ENCODE data around the gene SPATA17.

SPATA17 gene

GRCh38 chr1:217867446-217867995 is 236.4 kb downstream of the SPATA17 start:
- H3K79me2 ChIP-seq (ENCODE audit: insufficient read depth, low read length) = no peaks in the 10 kb centered on the region
- no peaks in the 10 kb centered on the region for H3K9me3 ChIP-seq (ENCODE audit: insufficient read depth, low read length)
- no peak overlapping the region for H3K4me3 ChIP-seq (ENCODE audit: insufficient read depth, low read length, poor library complexity, severe bottlenecking)
- H3K9me2 ChIP-seq (replicated peaks; ENCODE audit: insufficient read depth, low read length) = no peaks in the 10 kb centered on the region
- H3F3A ChIP-seq (ENCODE audit: insufficient read depth) = no peaks in the 10 kb centered on the region
- TF ChIP-seq EZH2phosphoT487 (conservative IDR thresholded peaks at IDR 0.05; ENCODE audit: low read length) = no peak
- TF ChIP-seq, protein P1, sequence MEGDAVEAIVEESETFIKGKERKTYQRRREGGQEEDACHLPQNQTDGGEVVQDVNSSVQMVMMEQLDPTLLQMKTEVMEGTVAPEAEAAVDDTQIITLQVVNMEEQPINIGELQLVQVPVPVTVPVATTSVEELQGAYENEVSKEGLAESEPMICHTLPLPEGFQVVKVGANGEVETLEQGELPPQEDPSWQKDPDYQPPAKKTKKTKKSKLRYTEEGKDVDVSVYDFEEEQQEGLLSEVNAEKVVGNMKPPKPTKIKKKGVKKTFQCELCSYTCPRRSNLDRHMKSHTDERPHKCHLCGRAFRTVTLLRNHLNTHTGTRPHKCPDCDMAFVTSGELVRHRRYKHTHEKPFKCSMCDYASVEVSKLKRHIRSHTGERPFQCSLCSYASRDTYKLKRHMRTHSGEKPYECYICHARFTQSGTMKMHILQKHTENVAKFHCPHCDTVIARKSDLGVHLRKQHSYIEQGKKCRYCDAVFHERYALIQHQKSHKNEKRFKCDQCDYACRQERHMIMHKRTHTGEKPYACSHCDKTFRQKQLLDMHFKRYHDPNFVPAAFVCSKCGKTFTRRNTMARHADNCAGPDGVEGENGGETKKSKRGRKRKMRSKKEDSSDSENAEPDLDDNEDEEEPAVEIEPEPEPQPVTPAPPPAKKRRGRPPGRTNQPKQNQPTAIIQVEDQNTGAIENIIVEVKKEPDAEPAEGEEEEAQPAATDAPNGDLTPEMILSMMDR (IDR thresholded peaks at IDR 0.05; ENCODE audit: insufficient read depth, low read length, poor library complexity, severe bottlenecking) = no peak
- no peak overlapping the region for H2AFZ ChIP-seq (ENCODE audit: low read depth, low read length, severe bottlenecking)
- no peaks in the 10 kb centered on the region for H3K36me3 ChIP-seq (ENCODE audit: low read length)
- no peaks in the 10 kb centered on the region for H4K20me1 ChIP-seq (ENCODE audit: low read depth, low read length)
- no peak overlapping the region for H3K4me2 ChIP-seq (ENCODE audit: low read depth, low read length, poor library complexity, severe bottlenecking)
- no peak overlapping the region for H3K9ac ChIP-seq (ENCODE audit: low read length)
- no peaks in the 10 kb centered on the region for H3K27me3 ChIP-seq (ENCODE audit: low read length)
- no peak overlapping the region for H3K27ac ChIP-seq (ENCODE audit: low read depth, low read length)

GRCh38 chr1:217871955-217872354 is 240.8 kb downstream of the SPATA17 start:
- Histone ChIP-seq H3K9ac (ENCODE audit: low read length) (no peak overlapping the region), H3K27ac (ENCODE audit: low read depth, low read length) (no peak overlapping the region), H3K9me2 (replicated peaks; ENCODE audit: insufficient read depth, low read length) (no peaks in the 10 kb centered on the region), H3K4me3 (ENCODE audit: insufficient read depth, low read length, poor library complexity, severe bottlenecking) (no peak overlapping the region), H3K27me3 (ENCODE audit: low read length) (no peaks in the 10 kb centered on the region), H3F3A (ENCODE audit: insufficient read depth) (no peaks in the 10 kb centered on the region), H2AFZ (ENCODE audit: low read depth, low read length, severe bottlenecking) (no peak overlapping the region), H3K4me2 (ENCODE audit: low read depth, low read length, poor library complexity, severe bottlenecking) (no peak overlapping the region), H3K36me3 (ENCODE audit: low read length) (no peaks in the 10 kb centered on the region), H3K79me2 (ENCODE audit: insufficient read depth, low read length) (no peaks in the 10 kb centered on the region), H4K20me1 (ENCODE audit: low read depth, low read length) (no peaks in the 10 kb centered on the region), H3K9me3 (ENCODE audit: insufficient read depth, low read length) (no peaks in the 10 kb centered on the region)
- TF ChIP-seq EZH2phosphoT487 (conservative IDR thresholded peaks at IDR 0.05; ENCODE audit: low read length) = no peak
- TF ChIP-seq, protein P1 (IDR thresholded peaks at IDR 0.05; ENCODE audit: insufficient read depth, low read length, poor library complexity, severe bottlenecking) = no peak

DNA sequence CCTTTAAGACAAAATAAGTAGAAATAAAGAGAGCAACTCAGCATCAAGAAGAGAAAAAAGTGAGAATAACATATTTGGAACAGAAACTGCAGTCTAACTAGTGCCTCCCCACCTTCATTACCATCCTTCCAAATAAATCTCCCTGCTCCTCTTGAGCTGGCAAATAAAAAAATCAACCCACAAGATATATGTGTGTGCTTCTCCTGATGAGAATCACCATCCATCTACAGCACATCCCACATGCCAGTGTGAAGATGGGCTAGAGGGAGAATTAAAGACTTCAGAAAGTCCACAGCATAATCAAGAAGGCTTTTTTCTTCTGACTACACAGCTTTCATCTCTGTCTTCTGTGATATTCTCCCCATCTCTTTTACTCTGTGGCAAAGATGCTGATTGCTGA is 244.1 kb downstream of the SPATA17 start:
- no peak overlapping the region for H3K27ac ChIP-seq (ENCODE audit: low read depth, low read length)
- H3F3A ChIP-seq (ENCODE audit: insufficient read depth) = no peaks in the 10 kb centered on the region
- TF ChIP-seq EZH2phosphoT487 (conservative IDR thresholded peaks at IDR 0.05; ENCODE audit: low read length) = no peak
- TF ChIP-seq, protein P1 (IDR thresholded peaks at IDR 0.05; ENCODE audit: insufficient read depth, low read length, poor library complexity, severe bottlenecking) = no peak
- no peaks in the 10 kb centered on the region for H3K9me2 ChIP-seq (replicated peaks; ENCODE audit: insufficient read depth, low read length)
- no peaks in the 10 kb centered on the region for H3K9me3 ChIP-seq (ENCODE audit: insufficient read depth, low read length)
- no peak overlapping the region for H2AFZ ChIP-seq (ENCODE audit: low read depth, low read length, severe bottlenecking)
- H3K4me2 ChIP-seq (ENCODE audit: low read depth, low read length, poor library complexity, severe bottlenecking) = no peak overlapping the region
- no peaks in the 10 kb centered on the region for H3K36me3 ChIP-seq (ENCODE audit: low read length)
- H3K27me3 ChIP-seq (ENCODE audit: low read length) = no peaks in the 10 kb centered on the region
- no peak overlapping the region for H3K9ac ChIP-seq (ENCODE audit: low read length)
- H3K79me2 ChIP-seq (ENCODE audit: insufficient read depth, low read length) = no peaks in the 10 kb centered on the region
- H4K20me1 ChIP-seq (ENCODE audit: low read depth, low read length) = no peaks in the 10 kb centered on the region
- H3K4me3 ChIP-seq (ENCODE audit: insufficient read depth, low read length, poor library complexity, severe bottlenecking) = no peak overlapping the region
